HL-60 (cell line): ENCODE data around the gene IKZF3.
"Not testable (repeated sequence)": the region's sequence is repeated elsewhere in the genome, so short reads cannot be mapped to it uniquely, and the experiment has no call there.

Experiments used
- DNase-seq, 2 experiments: peaks; one replicate each; pipeline ENCODE4 v3.0.0-alpha.2; 2010 to 2020; ENCODE audit warnings: low read depth in 1 of 2, low spot score in 1 of 2
- H3K27ac ChIP-seq: fragments of 250-450 bp; sonication (Bioruptor Pico); replicated peaks from 2 replicates; pipeline ENCODE4 v1.5.1; 2020; ENCODE audit warnings: mild to moderate bottlenecking, moderate library complexity
- H3K27me3 ChIP-seq: fragments of 250-450 bp; sonication (Bioruptor Pico); 2 replicates; pipeline ENCODE4 v1.5.1; 2021; ENCODE audit warnings: mild to moderate bottlenecking, moderate library complexity; ENCODE audit not compliant: insufficient read depth, poor library complexity, severe bottlenecking
- H3K4me3 ChIP-seq: replicated peaks from 2 replicates; pipeline ENCODE4 v1.5.1; 2011; ENCODE audit warnings: mild to moderate bottlenecking, control low read depth, low read length; ENCODE audit not compliant: insufficient read depth
- GABPA ChIP-seq: IDR thresholded peaks from 2 replicates; pipeline ENCODE4 v1.6.1; 2012; ENCODE audit warnings: low read depth
- POLR2AphosphoS5 ChIP-seq: IDR thresholded peaks from 2 replicates; pipeline ENCODE4 v1.6.1; 2012; ENCODE audit warnings: low read depth
- SPI1 ChIP-seq: IDR thresholded peaks from 2 replicates; pipeline ENCODE4 v1.6.1; 2012; ENCODE audit warnings: low read depth, mild to moderate bottlenecking, borderline replicate concordance
- TF ChIP-seq, protein P1 (sequence below): IDR thresholded peaks from 2 replicates; pipeline ENCODE4 v1.6.1; 2012; ENCODE audit warnings: low read depth; ENCODE audit not compliant: insufficient replicate concordance
- TF ChIP-seq, protein P2 (sequence below): IDR thresholded peaks from one replicate; pipeline ENCODE4 v1.5.1; 2011; ENCODE audit warnings: low read length, control low read depth, inconsistent platforms; ENCODE audit not compliant: insufficient read depth

Gene IKZF3

DNA sequence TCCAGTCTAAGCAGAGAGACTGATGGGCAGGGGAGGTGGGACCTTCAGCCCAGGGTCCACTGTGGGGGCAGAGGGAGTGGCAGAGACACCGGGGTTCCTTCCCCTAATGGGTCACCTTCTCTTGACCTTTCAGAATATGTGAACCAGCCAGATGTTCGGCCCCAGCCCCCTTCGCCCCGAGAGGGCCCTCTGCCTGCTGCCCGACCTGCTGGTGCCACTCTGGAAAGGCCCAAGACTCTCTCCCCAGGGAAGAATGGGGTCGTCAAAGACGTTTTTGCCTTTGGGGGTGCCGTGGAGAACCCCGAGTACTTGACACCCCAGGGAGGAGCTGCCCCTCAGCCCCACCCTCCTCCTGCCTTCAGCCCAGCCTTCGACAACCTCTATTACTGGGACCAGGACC is 136.6 kb downstream of the IKZF3 start:
- TF ChIP-seq POLR2AphosphoS5: no peak
- DNase-seq: no peak
- Histone ChIP-seq H3K4me3 (no peak overlapping the region), H3K27me3 (no peaks in the 10 kb centered on the region), H3K27ac (no peak overlapping the region)

DNA sequence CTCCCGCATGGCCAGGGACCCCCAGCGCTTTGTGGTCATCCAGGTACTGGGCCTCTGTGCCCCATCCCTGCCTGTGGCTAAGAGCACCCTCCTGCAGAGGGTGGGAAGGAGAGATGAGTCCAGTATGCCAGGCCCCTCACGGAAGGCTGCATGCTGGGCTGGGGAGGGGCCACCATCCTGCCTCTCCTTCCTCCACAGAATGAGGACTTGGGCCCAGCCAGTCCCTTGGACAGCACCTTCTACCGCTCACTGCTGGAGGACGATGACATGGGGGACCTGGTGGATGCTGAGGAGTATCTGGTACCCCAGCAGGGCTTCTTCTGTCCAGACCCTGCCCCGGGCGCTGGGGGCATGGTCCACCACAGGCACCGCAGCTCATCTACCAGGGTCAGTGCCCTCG is 137.5 kb downstream of the IKZF3 start:
- Histone ChIP-seq H3K27ac (no peak overlapping the region), H3K27me3 (no peaks in the 10 kb centered on the region), H3K4me3 (no peak overlapping the region)
- TF ChIP-seq SPI1 (no peak), GABPA (no peak), POLR2AphosphoS5 (no peak)
- TF ChIP-seq, protein P1, sequence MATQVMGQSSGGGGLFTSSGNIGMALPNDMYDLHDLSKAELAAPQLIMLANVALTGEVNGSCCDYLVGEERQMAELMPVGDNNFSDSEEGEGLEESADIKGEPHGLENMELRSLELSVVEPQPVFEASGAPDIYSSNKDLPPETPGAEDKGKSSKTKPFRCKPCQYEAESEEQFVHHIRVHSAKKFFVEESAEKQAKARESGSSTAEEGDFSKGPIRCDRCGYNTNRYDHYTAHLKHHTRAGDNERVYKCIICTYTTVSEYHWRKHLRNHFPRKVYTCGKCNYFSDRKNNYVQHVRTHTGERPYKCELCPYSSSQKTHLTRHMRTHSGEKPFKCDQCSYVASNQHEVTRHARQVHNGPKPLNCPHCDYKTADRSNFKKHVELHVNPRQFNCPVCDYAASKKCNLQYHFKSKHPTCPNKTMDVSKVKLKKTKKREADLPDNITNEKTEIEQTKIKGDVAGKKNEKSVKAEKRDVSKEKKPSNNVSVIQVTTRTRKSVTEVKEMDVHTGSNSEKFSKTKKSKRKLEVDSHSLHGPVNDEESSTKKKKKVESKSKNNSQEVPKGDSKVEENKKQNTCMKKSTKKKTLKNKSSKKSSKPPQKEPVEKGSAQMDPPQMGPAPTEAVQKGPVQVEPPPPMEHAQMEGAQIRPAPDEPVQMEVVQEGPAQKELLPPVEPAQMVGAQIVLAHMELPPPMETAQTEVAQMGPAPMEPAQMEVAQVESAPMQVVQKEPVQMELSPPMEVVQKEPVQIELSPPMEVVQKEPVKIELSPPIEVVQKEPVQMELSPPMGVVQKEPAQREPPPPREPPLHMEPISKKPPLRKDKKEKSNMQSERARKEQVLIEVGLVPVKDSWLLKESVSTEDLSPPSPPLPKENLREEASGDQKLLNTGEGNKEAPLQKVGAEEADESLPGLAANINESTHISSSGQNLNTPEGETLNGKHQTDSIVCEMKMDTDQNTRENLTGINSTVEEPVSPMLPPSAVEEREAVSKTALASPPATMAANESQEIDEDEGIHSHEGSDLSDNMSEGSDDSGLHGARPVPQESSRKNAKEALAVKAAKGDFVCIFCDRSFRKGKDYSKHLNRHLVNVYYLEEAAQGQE: no peak
- TF ChIP-seq, protein P2, sequence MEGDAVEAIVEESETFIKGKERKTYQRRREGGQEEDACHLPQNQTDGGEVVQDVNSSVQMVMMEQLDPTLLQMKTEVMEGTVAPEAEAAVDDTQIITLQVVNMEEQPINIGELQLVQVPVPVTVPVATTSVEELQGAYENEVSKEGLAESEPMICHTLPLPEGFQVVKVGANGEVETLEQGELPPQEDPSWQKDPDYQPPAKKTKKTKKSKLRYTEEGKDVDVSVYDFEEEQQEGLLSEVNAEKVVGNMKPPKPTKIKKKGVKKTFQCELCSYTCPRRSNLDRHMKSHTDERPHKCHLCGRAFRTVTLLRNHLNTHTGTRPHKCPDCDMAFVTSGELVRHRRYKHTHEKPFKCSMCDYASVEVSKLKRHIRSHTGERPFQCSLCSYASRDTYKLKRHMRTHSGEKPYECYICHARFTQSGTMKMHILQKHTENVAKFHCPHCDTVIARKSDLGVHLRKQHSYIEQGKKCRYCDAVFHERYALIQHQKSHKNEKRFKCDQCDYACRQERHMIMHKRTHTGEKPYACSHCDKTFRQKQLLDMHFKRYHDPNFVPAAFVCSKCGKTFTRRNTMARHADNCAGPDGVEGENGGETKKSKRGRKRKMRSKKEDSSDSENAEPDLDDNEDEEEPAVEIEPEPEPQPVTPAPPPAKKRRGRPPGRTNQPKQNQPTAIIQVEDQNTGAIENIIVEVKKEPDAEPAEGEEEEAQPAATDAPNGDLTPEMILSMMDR: no peak
- no peak for DNase-seq

DNA sequence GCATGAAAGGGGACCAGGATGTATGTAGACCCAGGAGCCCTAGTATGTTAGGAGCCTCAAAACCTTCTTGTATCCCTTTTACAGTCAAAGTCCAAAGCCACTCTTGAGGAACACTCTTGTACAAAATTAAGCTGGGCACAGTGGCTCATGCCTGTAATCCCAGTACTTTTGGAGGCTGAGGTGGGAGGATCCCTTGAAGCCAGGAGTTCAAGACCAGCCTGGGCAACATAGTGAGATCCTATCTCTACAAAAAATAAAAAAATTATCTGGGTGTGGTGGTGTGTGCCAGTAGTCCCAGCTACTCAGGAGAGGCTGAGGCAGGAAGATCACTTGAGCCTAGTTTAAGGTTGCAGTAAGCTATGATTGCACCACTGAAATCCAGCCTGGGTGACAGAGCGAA is 138.2 kb downstream of the IKZF3 start:
- H3K27me3 ChIP-seq, H3K4me3 ChIP-seq, H3K27ac ChIP-seq, DNase-seq: not testable (repeated sequence)

DNA sequence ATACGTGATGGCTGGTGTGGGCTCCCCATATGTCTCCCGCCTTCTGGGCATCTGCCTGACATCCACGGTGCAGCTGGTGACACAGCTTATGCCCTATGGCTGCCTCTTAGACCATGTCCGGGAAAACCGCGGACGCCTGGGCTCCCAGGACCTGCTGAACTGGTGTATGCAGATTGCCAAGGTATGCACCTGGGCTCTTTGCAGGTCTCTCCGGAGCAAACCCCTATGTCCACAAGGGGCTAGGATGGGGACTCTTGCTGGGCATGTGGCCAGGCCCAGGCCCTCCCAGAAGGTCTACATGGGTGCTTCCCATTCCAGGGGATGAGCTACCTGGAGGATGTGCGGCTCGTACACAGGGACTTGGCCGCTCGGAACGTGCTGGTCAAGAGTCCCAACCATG is 139.4 kb downstream of the IKZF3 start:
- Histone ChIP-seq H3K4me3 (no peak overlapping the region), H3K27ac (no peak overlapping the region), H3K27me3 (no peaks in the 10 kb centered on the region)
- TF ChIP-seq SPI1 (no peak), GABPA (no peak), POLR2AphosphoS5 (no peak)
- TF ChIP-seq, protein P2: no peak
- TF ChIP-seq, protein P1: no peak
- no peak for DNase-seq

DNA sequence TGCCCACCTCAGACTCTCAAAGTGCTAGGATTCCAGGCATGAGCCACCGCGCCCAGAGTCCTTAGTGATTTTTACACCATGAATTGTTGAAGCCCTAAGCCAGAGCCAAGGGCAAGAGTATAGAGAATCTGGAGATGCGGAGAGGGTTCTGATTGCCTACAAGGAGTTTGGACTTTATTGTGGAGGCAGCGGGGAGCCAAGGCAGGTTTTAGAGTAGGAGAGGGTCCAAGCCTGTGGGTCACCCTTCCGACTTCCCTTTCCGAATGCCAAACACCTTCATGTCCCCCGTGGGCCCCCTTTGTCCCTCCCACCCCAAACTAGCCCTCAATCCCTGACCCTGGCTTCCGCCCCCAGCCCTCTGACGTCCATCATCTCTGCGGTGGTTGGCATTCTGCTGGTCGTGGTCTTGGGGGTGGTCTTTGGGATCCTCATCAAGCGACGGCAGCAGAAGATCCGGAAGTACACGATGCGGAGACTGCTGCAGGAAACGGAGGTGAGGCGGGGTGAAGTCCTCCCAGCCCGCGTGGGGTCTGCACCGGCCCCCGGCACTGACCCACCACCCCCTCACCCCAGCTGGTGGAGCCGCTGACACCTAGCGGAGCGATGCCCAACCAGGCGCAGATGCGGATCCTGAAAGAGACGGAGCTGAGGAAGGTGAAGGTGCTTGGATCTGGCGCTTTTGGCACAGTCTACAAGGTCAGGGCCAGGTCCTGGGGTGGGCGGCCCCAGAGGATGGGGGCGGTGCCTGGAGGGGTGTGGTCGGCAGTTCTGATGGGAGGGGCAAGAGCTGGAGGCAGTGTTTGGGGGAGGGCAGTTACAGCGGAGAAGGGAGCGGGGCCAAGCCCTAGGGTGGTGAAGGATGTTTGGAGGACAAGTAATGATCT is 140.9 kb downstream of the IKZF3 start:
- no peak overlapping the region for H3K27ac ChIP-seq
- no peak for DNase-seq
- no peak overlapping the region for H3K4me3 ChIP-seq
- H3K27me3 ChIP-seq: no peaks in the 10 kb centered on the region
- TF ChIP-seq, protein P2: no peak
- TF ChIP-seq, protein P1: no peak
- TF ChIP-seq POLR2AphosphoS5: no peak
- TF ChIP-seq GABPA: no peak
- TF ChIP-seq SPI1: no peak
